HEK293 (cell line): ENCODE measurements around the gene TNNT3.
"Not testable (repeated sequence)": the region's sequence is repeated elsewhere in the genome, so short reads cannot be mapped to it uniquely, and the experiment has no call there.

ENCODE experiments used
- CTCF ChIA-PET: fragments of 350-600 bp; formaldehyde crosslinking; extraction: SDS; loops from one replicate; lab custom pipeline; 2021; ENCODE audit warnings: antibody characterized with exemption; lab: Yijun Ruan, JAX
- POLR2A ChIA-PET: fragments of 300-600 bp; formaldehyde crosslinking; extraction: SDS; loops from one replicate; lab custom pipeline; 2020; ENCODE audit warnings: antibody characterized with exemption, inconsistent platforms; lab: Yijun Ruan, JAX
- H3K27ac ChIP-seq: fragments of 200-500 bp; sonication (Bioruptor generic); 2 replicates; pipeline ENCODE4 v1.5.1; 2014; ENCODE audit warnings: low read depth, low read length, control low read depth, inconsistent platforms; ENCODE audit errors: extremely low read depth
- H3K36me3 ChIP-seq, 2 experiments: fragments of 200-500 bp in 1 of 2; sonication (Bioruptor generic) in 1 of 2; 1 replicate in 1 of 2; 2 replicates in 1 of 2; pipeline ENCODE4 v1.5.1; 2014 to 2017; ENCODE audit warnings: inconsistent platforms in 2 of 2, low read length in 2 of 2; ENCODE audit not compliant: control insufficient read depth in 2 of 2, insufficient read depth in 1 of 2
- H3K4me1 ChIP-seq: fragments of 200-500 bp; sonication (Bioruptor generic); 2 replicates; pipeline ENCODE4 v1.5.1; 2014; ENCODE audit warnings: mild to moderate bottlenecking, low read length, inconsistent platforms; ENCODE audit not compliant: control insufficient read depth, insufficient read depth
- H3K4me3 ChIP-seq: 2 replicates; pipeline ENCODE4 v1.5.1; 2011; ENCODE audit warnings: low read depth, mild to moderate bottlenecking, control low read depth, low read length, moderate library complexity
- H3K9me3 ChIP-seq: fragments of 200-500 bp; sonication (Bioruptor generic); 2 replicates; pipeline ENCODE4 v1.5.1; 2014; ENCODE audit warnings: low read depth, low read length, inconsistent platforms; ENCODE audit not compliant: control insufficient read depth, insufficient read depth
- CTCF ChIP-seq: fragments of 450-650 bp; formaldehyde crosslinking; IDR thresholded peaks from 2 replicates; pipeline ENCODE4 v1.5.1; 2016; ENCODE audit warnings: missing biosample characterization, missing genetic modification characterization
- GLI4 ChIP-seq: fragments of 450-650 bp; formaldehyde crosslinking; IDR thresholded peaks from 2 replicates; pipeline ENCODE4 v1.5.1; 2016; ENCODE audit warnings: missing biosample characterization, missing genetic modification characterization
- HOXC10 ChIP-seq: sonication (generic); formaldehyde crosslinking; IDR thresholded peaks from 2 replicates; pipeline ENCODE4 v1.8.1; 2023; ENCODE audit warnings: mild to moderate bottlenecking, missing genetic modification reagents
- INSM2 ChIP-seq: fragments of 450-650 bp; formaldehyde crosslinking; IDR thresholded peaks from 2 replicates; pipeline ENCODE4 v1.5.1; 2016; ENCODE audit warnings: missing biosample characterization, missing genetic modification characterization
- KLF10 ChIP-seq: fragments of 450-650 bp; IDR thresholded peaks from 2 replicates; pipeline ENCODE4 v1.5.1; 2018; ENCODE audit warnings: missing biosample characterization, mild to moderate bottlenecking, missing genetic modification characterization
- PRDM10 ChIP-seq: fragments of 450-650 bp; formaldehyde crosslinking; IDR thresholded peaks from 2 replicates; pipeline ENCODE4 v1.5.1; 2016; ENCODE audit warnings: missing biosample characterization, missing genetic modification characterization
- TCF7L2 ChIP-seq: IDR thresholded peaks from 2 replicates; pipeline ENCODE4 v1.6.1; 2011; ENCODE audit warnings: low read depth, mild to moderate bottlenecking, inconsistent platforms, low read length, moderate library complexity, borderline replicate concordance
- ZBTB21 ChIP-seq: fragments of 450-650 bp; formaldehyde crosslinking; IDR thresholded peaks from 2 replicates; pipeline ENCODE4 v1.5.1; 2017; ENCODE audit warnings: missing biosample characterization, missing genetic modification characterization
- ZBTB8A ChIP-seq: fragments of 450-650 bp; formaldehyde crosslinking; IDR thresholded peaks from 2 replicates; pipeline ENCODE4 v1.5.1; 2016; ENCODE audit warnings: missing biosample characterization, missing genetic modification characterization
- ZNF132 ChIP-seq: fragments of 450-650 bp; formaldehyde crosslinking; IDR thresholded peaks from 2 replicates; pipeline ENCODE4 v1.5.1; 2017; ENCODE audit warnings: missing biosample characterization, missing genetic modification characterization, borderline replicate concordance
- ZNF292 ChIP-seq: fragments of 450-650 bp; formaldehyde crosslinking; IDR thresholded peaks from 2 replicates; pipeline ENCODE4 v1.5.1; 2016; ENCODE audit warnings: low read depth, missing biosample characterization, missing genetic modification characterization, borderline replicate concordance
- ZNF311 ChIP-seq: fragments of 450-650 bp; formaldehyde crosslinking; IDR thresholded peaks from 2 replicates; pipeline ENCODE4 v1.5.1; 2017; ENCODE audit warnings: missing biosample characterization, missing genetic modification characterization, borderline replicate concordance
- ZNF544 ChIP-seq: fragments of 450-650 bp; formaldehyde crosslinking; IDR thresholded peaks from 2 replicates; pipeline ENCODE4 v1.5.0; 2017; ENCODE audit warnings: missing biosample characterization, missing genetic modification characterization
- ZNF555 ChIP-seq: fragments of 450-650 bp; formaldehyde crosslinking; conservative IDR thresholded peaks from 2 replicates; pipeline ENCODE4 v1.5.1; 2017; ENCODE audit warnings: missing biosample characterization, mild to moderate bottlenecking, missing genetic modification characterization, inconsistent platforms
- ZNF561 ChIP-seq: fragments of 450-650 bp; IDR thresholded peaks from 2 replicates; pipeline ENCODE4 v1.5.1; 2018; ENCODE audit warnings: missing biosample characterization, missing genetic modification characterization, borderline replicate concordance
- ZNF626 ChIP-seq: fragments of 450-650 bp; sonication (Bioruptor Pico); formaldehyde crosslinking; IDR thresholded peaks from 2 replicates; pipeline ENCODE4 v1.5.1; 2018; ENCODE audit warnings: missing biosample characterization, missing genetic modification characterization, inconsistent platforms
- ZNF792 ChIP-seq: fragments of 450-650 bp; formaldehyde crosslinking; IDR thresholded peaks from 2 replicates; pipeline ENCODE4 v1.5.1; 2016; ENCODE audit warnings: missing biosample characterization, missing genetic modification characterization
- ZNF843 ChIP-seq: fragments of 450-650 bp; formaldehyde crosslinking; IDR thresholded peaks from 2 replicates; pipeline ENCODE4 v1.5.1; 2016; ENCODE audit warnings: missing biosample characterization, missing genetic modification characterization
- ZSCAN23 ChIP-seq: fragments of 450-650 bp; formaldehyde crosslinking; IDR thresholded peaks from 2 replicates; pipeline ENCODE4 v1.5.1; 2016; ENCODE audit warnings: missing biosample characterization, missing genetic modification characterization
- TF ChIP-seq, protein P1 (sequence below): fragments of 450-650 bp; formaldehyde crosslinking; IDR thresholded peaks from 2 replicates; pipeline ENCODE4; 2016; ENCODE audit warnings: missing biosample characterization, missing genetic modification characterization

The TNNT3 gene

GRCh38 chr11:1884303-1884700, 35.2 kb upstream of the TNNT3 start:
- CTCF ChIA-PET = interaction anchor here (0.6 to 3.9 kb wide), 3 partner anchors 34 to 266 kb away, joined by 3 to 119 read pairs (median 3); no protein-coding TSS in a partner anchor
- no peak overlapping the region for H3K27ac ChIP-seq
- POLR2A ChIA-PET = no interaction called here

GRCh38 chr11:1886551-1886950, 33.0 kb upstream of the TNNT3 start:
- H3K4me1 ChIP-seq, H3K36me3 ChIP-seq, CTCF ChIA-PET, POLR2A ChIA-PET, H3K27ac ChIP-seq, H3K9me3 ChIP-seq, H3K4me3 ChIP-seq: not testable (repeated sequence)
- TF ChIP-seq PRDM10 (tag by site-specific recombination) = peak; percentile 39; the same call in 1 of the 2 replicates

More at GRCh38 chr11:1884303-1884700, 35.2 kb upstream of the TNNT3 start:
- Histone ChIP-seq H3K4me1 (no peaks in the 10 kb centered on the region), H3K4me3 (no peak overlapping the region), H3K9me3 (no peaks in the 10 kb centered on the region), H3K36me3 (no peaks in the 10 kb centered on the region)
- TF ChIP-seq ZNF555 (tag by site-specific recombination) (no peak), ZSCAN23 (no peak), ZBTB8A (no peak), CTCF (tag by site-specific recombination) (no peak), ZNF311 (tag by site-specific recombination) (no peak), ZNF626 (tag by site-specific recombination) (no peak), HOXC10 (CRISPR knock-in tag) (no peak), TCF7L2 (no peak), INSM2 (tag by site-specific recombination) (no peak), ZNF544 (tag by site-specific recombination) (no peak), GLI4 (tag by site-specific recombination) (no peak), KLF10 (tag by site-specific recombination) (no peak), ZBTB21 (tag by site-specific recombination) (no peak), ZNF792 (tag by site-specific recombination) (no peak), ZNF561 (tag by site-specific recombination) (no peak), ZNF132 (no peak), ZNF843 (tag by site-specific recombination) (no peak), ZNF292 (no peak)
- TF ChIP-seq, protein P1, sequence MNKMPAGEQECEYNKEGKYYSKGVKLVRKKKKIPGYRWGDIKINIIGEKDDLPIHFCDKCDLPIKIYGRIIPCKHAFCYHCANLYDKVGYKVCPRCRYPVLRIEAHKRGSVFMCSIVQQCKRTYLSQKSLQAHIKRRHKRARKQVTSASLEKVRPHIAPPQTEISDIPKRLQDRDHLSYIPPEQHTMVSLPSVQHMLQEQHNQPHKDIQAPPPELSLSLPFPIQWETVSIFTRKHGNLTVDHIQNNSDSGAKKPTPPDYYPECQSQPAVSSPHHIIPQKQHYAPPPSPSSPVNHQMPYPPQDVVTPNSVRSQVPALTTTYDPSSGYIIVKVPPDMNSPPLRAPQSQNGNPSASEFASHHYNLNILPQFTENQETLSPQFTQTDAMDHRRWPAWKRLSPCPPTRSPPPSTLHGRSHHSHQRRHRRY = no peak
